Gastroesophageal sphincter (tissue), 4 donors: ENCODE results near the gene DGKZ. TPM values are rescaled to one million over a fixed set of nuclear protein-coding genes. Genes with fewer than 3 reads are reported as not detected.

Experiments
- ATAC-seq: fragments of 150-250 bp; one replicate; pipeline ENCODE4 v1.9.1; 2016; ENCODE audit warnings: mild to moderate bottlenecking, moderate library complexity
- H3K27ac ChIP-seq, 4 donors: fragments of 200-600 bp; sonication (generic) in 3 of 4; 1 replicate in 3 of 4; 2 replicates in 1 of 4; pipeline ENCODE4 v1.5.1; 2016 to 2019
- H3K27me3 ChIP-seq: fragments of 200-600 bp; sonication (generic); one replicate; pipeline ENCODE4 v1.5.1; 2019
- H3K36me3 ChIP-seq, 2 donors: fragments of 200-600 bp; sonication (generic); one replicate each; pipeline ENCODE4 v1.5.1; 2019; ENCODE audit warnings: control low read depth in 1 of 2
- H3K4me1 ChIP-seq, 3 donors: fragments of 200-600 bp; sonication (generic); 1 replicate in 2 of 3; 2 replicates in 1 of 3; pipeline ENCODE4 v1.5.1; 2016 to 2019; ENCODE audit warnings: control low read depth in 2 of 3
- H3K4me3 ChIP-seq, 2 donors: fragments of 200-600 bp; sonication (generic); one replicate each; pipeline ENCODE4 v1.5.1; 2019; ENCODE audit warnings: mild to moderate bottlenecking in 1 of 2, moderate library complexity in 1 of 2
- H3K9me3 ChIP-seq, 3 donors: fragments of 200-600 bp; sonication (generic); one replicate each; pipeline ENCODE4 v1.5.1; 2017 to 2019; ENCODE audit warnings: control low read depth in 2 of 3
- CTCF ChIP-seq, 4 experiments: fragments of 200-600 bp in 2 of 4; fragments of 450-650 bp in 2 of 4; sonication (generic) in 1 of 4; IDR thresholded peaks; one replicate each; pipeline ENCODE4 v1.5.1; 2017 to 2019; ENCODE audit warnings: antibody characterized with exemption in 4 of 4, mild to moderate bottlenecking in 2 of 4, moderate library complexity in 2 of 4
- EP300 ChIP-seq: sonication (generic); formaldehyde crosslinking; IDR thresholded peaks from one replicate; pipeline ENCODE4 v1.6.1; 2017; ENCODE audit warnings: antibody characterized with exemption, mild to moderate bottlenecking
- POLR2A ChIP-seq, 2 donors: fragments of 450-650 bp; IDR thresholded peaks; one replicate each; pipeline ENCODE4 v1.6.1; 2017; ENCODE audit warnings: antibody characterized with exemption in 2 of 2, mild to moderate bottlenecking in 2 of 2, moderate library complexity in 1 of 2
- POLR2AphosphoS5 ChIP-seq: sonication (generic); formaldehyde crosslinking; IDR thresholded peaks from one replicate; pipeline ENCODE4 v1.6.1; 2017; ENCODE audit warnings: antibody characterized with exemption
- whole genome bisulfite sequencing, 2 donors: methylation state at CpG; one replicate each; pipeline ENCODE4 v1.1.5; 2018; ENCODE audit warnings: low coverage in 1 of 2; 5-methylcytosine and 5-hydroxymethylcytosine counted together
- total RNA-seq, 4 donors: library from RNA; depleted of rRNA; stranded (reverse); fragments of >200 nt; gene quantifications; one replicate each; pipeline ENCODE4 v1.1.0, GENCODE V29; 2016

The DGKZ gene
- total RNA-seq, 4 donors from 2014 or later: 39.2 to 78.8 (median 46.5) TPM

- no peak overlapping the region for H3K4me3 ChIP-seq
- TF ChIP-seq CTCF (IDR thresholded peaks at IDR 0.05): no peak
- TF ChIP-seq EP300: no peak
- TF ChIP-seq POLR2AphosphoS5: no peak
- TF ChIP-seq POLR2A (IDR thresholded peaks at IDR 0.05): no peak
- H3K36me3 ChIP-seq: peaks cover 0 to 8% of the 10 kb centered on the region in 2 donors
- H3K27me3 ChIP-seq: no peaks in the 10 kb centered on the region
- H3K9me3 ChIP-seq: no peaks in the 10 kb centered on the region
- ATAC-seq: no peak
- no peak overlapping the region for H3K27ac ChIP-seq
- WGBS, 2 donors: no CpG with 5 or more reads among the region's 11 CpGs
- H3K4me1 ChIP-seq: peaks cover 0 to 35% (median 18%) of the 10 kb centered on the region in 3 donors
Observed at GRCh38 chr11:46357483-46357936, 10.2 kb downstream of the DGKZ start.

- no peak for ATAC-seq
- Histone ChIP-seq H3K27ac (no peak overlapping the region), H3K4me3 (no peak overlapping the region), H3K9me3 (no peaks in the 10 kb centered on the region), H3K27me3 (no peaks in the 10 kb centered on the region), H3K4me1 (peaks cover 0 to 44% (median 27%) of the 10 kb centered on the region in 3 donors), H3K36me3 (peaks cover 0 to 8% of the 10 kb centered on the region in 2 donors)
- WGBS, 2 donors: 14 to 24% methylated on average over 1 of the region's 1 CpG
- TF ChIP-seq EP300 (no peak), CTCF (IDR thresholded peaks at IDR 0.05) (no peak), POLR2AphosphoS5 (no peak), POLR2A (IDR thresholded peaks at IDR 0.05) (no peak)
Observed at GRCh38 chr11:46359953-46360352, 12.7 kb downstream of the DGKZ start.

GRCh38 chr11:46360878-46361277 is 13.6 kb downstream of the DGKZ start:
- no peak for ATAC-seq
- 17% methylated on average over 6 of the region's 7 CpGs; no CpG with 5 or more reads in 1 of the 2 donors for WGBS, 2 donors
- H3K27me3 ChIP-seq: no peaks in the 10 kb centered on the region
- peak overlapping the region; percentile 40 to 84 (median 83) for H3K27ac ChIP-seq
- H3K9me3 ChIP-seq: no peaks in the 10 kb centered on the region
- TF ChIP-seq EP300 (no peak), POLR2AphosphoS5 (no peak), CTCF (IDR thresholded peaks at IDR 0.05) (no peak), POLR2A (IDR thresholded peaks at IDR 0.05) (no peak)
- peaks cover 0 to 8% of the 10 kb centered on the region in 2 donors for H3K36me3 ChIP-seq
- peaks cover 0 to 50% (median 27%) of the 10 kb centered on the region in 3 donors for H3K4me1 ChIP-seq
- H3K4me3 ChIP-seq: peak overlapping the region; percentile 3 to 52

GRCh38 chr11:46361283-46362155 is 14.3 kb downstream of the DGKZ start:
- Histone ChIP-seq H3K36me3 (peaks cover 0 to 2% of the 10 kb centered on the region in 2 donors), H3K4me1 (peaks cover 0 to 55% (median 27%) of the 10 kb centered on the region in 3 donors), H3K4me3 (peak overlapping the region; percentile 3 to 52), H3K9me3 (no peaks in the 10 kb centered on the region), H3K27ac (peak overlapping the region; percentile 40 to 84 (median 83)), H3K27me3 (no peaks in the 10 kb centered on the region)
- 20% methylated on average over 1 of the region's 26 CpGs; no CpG with 5 or more reads in 1 of the 2 donors for WGBS, 2 donors
- ATAC-seq: peak; percentile 81
- TF ChIP-seq EP300: no peak
- TF ChIP-seq POLR2A (IDR thresholded peaks at IDR 0.05): peak in 1 of 2 donors; percentile 23
- TF ChIP-seq POLR2AphosphoS5: peak; percentile 51
- no peak for TF ChIP-seq CTCF (IDR thresholded peaks at IDR 0.05)
